ENCODE results near the gene RAD23A.

RAD23A gene

GRCh38 chr19:12985049-12985776 is 39.6 kb downstream of the RAD23A start:
- DNase-seq = no peak

GRCh38 chr19:12986726-12987125 is 41.1 kb downstream of the RAD23A start:
- DNase-seq = no peak

GRCh38 chr19:12987190-12987589 is 41.5 kb downstream of the RAD23A start:
- no peak for DNase-seq

- DNase-seq = no peak
Measured at GRCh38 chr19:12987781-12988180, 42.1 kb downstream of the RAD23A start.

- no peak for DNase-seq
Measured at GRCh38 chr19:12990431-12990830, 44.8 kb downstream of the RAD23A start.

GRCh38 chr19:12990853-12991252 is 45.2 kb downstream of the RAD23A start:
- no peak for DNase-seq

GRCh38 chr19:12991296-12991695 is 45.6 kb downstream of the RAD23A start:
- DNase-seq = no peak

- no peak for DNase-seq
Measured at GRCh38 chr19:12992729-12993128, 47.1 kb downstream of the RAD23A start.

- no peak for DNase-seq
Measured at GRCh38 chr19:12993562-12993961, 47.9 kb downstream of the RAD23A start.

GRCh38 chr19:12994701-12995595 is 49.3 kb downstream of the RAD23A start, which contains the start of gene NFIX:
Gene NFIX (plus strand): TSS chr19:12995475. CDS start chr19:12995838, 363 bp downstream.
- DNase-seq = peak; percentile 34

- no peak for DNase-seq
Measured at GRCh38 chr19:12995596-12996405, 50.1 kb downstream of the RAD23A start.

- DNase-seq = no peak
Measured at GRCh38 chr19:12996406-12997094, 50.9 kb downstream of the RAD23A start.

- DNase-seq = no peak
Measured at GRCh38 chr19:12997179-12997966, 51.7 kb downstream of the RAD23A start.

GRCh38 chr19:12997967-12998940 is 52.6 kb downstream of the RAD23A start:
- no peak for DNase-seq

GRCh38 chr19:13001166-13001501 is 55.5 kb downstream of the RAD23A start:
- DNase-seq = no peak

- DNase-seq = no peak
Measured at GRCh38 chr19:13001502-13002165, 56.0 kb downstream of the RAD23A start.

- no peak for DNase-seq
Measured at GRCh38 chr19:13002166-13002898, 56.7 kb downstream of the RAD23A start.

GRCh38 chr19:13003081-13003480 is 57.4 kb downstream of the RAD23A start:
- no peak for DNase-seq

Data from central memory CD4-positive, alpha-beta T cell (primary cell).